Thyroid gland (tissue), 4 donors: ENCODE measurements around the gene C19orf73.

Experiments used
- CTCF ChIP-seq, 6 experiments: fragments of 200-600 bp in 3 of 6; fragments of 450-650 bp in 3 of 6; sonication (generic) in 3 of 6; IDR thresholded peaks; one replicate each; pipeline ENCODE4 v1.5.1; 2016 to 2019; ENCODE audit warnings: antibody characterized with exemption in 6 of 6, mild to moderate bottlenecking in 2 of 6, inconsistent platforms in 1 of 6, moderate library complexity in 1 of 6
- POLR2A ChIP-seq, 2 donors: fragments of 450-650 bp; IDR thresholded peaks; one replicate each; pipeline ENCODE4 v1.6.1; 2017; ENCODE audit warnings: antibody characterized with exemption in 2 of 2, mild to moderate bottlenecking in 2 of 2, moderate library complexity in 1 of 2

- TF ChIP-seq CTCF (IDR thresholded peaks at IDR 0.05) (no peak), POLR2A (IDR thresholded peaks at IDR 0.05) (no peak)
Observed at GRCh38 chr19:49070416-49070815, 48.5 kb downstream of the C19orf73 start.
